Activated CD8-positive, alpha-beta memory T cell treated with anti-CD3 and anti-CD28 coated beads, Interleukin-2, amount 50 U/mL, for 1 hour (primary cell): Measurements from ENCODE around the gene KCNMB3.
"Not testable (repeated sequence)": the region's sequence is repeated elsewhere in the genome, so short reads cannot be mapped to it uniquely, and the experiment has no call there.

Experiments used
- DNase-seq: peaks from one replicate; pipeline ENCODE4 v3.0.0-alpha.2; 2020; ENCODE audit errors: extremely low read depth

Gene KCNMB3

GRCh38 chr3:179250803-179251476 is at the start of gene KCNMB3:
KCNMB3 (minus strand) TSS chr3:179251114; CDS start chr3:179250990, 124 bp downstream.
- DNase-seq: no peak

- no peak for DNase-seq
These were observed 49.2 kb upstream of the KCNMB3 start for GRCh38 chr3:179299999-179300613.

DNA sequence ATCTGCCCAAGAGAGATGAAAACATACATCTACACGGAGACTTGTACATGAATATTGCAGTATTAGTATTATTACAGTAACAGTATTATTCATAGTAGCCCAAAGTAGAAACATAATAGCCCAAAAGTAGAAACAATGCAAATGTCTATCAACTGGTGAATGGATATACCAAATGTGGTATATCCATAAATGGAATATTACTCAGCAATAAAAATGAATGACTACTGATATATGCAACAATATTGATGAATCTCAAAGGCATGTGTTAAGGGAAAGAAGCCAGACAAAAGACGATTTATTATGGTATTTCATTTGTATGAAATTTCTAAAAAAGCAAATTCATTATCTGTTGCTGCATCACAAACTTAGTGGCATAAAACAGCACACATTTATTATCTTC is 48.4 kb upstream of the KCNMB3 start:
- no peak for DNase-seq

DNA sequence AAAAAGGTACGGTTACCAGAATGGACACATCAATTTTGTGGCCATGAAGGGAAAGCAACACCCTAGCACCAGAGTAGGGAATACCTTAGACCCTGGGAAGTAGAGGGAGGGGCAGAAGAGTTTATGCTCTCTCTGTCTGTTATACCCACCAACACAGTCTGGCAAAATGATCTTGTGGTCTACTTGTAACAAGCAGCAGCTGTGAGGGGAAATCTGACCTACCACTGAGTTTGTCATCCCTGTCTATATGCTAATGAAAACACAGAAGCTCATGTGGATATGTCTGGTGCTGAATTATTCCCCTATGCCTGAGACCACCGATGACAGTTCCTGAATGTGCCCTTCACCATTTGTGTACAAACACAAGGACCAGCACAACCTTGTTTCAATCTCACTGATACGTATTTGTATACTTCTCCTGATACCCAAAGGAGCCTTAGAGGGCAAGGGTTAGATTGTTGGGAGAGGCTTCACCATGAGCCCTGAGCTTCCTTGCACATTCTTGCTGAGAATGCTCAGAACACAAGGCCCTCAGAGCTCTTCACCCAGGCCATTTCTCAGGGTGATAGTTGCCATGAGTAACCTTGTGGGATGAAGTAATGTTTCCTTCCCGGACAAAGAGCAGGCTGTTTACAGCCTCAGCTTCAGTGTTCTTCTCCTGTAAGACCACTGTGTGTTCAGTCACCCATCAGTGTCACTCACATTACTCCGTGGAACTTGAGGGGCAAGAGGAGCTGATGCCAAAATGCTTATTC is 47.2 kb upstream of the KCNMB3 start:
- no peak for DNase-seq

GRCh38 chr3:179292450-179292849 is 41.5 kb upstream of the KCNMB3 start:
- no peak for DNase-seq

- DNase-seq: no peak
These were observed 38.4 kb upstream of the KCNMB3 start for GRCh38 chr3:179289295-179289694.

DNA sequence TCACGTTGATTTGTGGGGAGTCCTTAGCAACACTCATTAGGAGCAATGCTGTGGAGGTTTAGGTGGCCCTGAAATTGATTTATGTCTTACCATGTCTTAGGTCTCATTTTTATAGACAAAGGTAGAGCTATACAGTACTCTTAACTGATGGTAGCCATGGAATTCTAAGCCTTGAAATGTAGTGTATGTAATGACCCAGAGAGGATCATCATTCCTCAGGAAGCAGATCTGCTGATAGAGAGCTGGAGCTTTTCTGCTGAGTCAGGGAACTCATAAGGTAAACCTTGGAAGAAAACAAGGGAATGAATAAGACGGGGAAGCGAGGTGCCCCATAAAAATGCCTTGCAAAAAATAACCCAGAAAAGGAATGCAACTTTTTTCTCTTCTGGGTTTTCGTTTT is 37.9 kb upstream of the KCNMB3 start:
- no peak for DNase-seq

DNA sequence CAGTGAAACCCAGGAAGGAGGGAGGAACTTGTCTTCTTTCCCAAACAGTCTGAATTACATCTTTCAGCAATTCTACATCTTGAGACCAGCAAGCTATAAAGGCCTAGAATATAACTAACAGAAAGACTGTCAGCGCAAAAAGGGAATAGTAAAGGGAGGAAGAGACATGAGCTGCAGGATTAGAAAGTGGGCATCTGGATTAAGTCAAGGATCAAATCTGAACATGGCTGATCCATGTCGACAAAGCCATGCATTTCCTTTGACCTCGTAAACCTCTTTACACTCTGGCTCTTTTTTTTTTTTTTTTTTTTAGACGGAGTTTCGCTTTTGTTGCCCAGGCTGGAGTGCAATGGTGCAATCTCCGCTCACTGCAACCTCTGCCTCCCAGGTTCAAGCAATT is 35.4 kb upstream of the KCNMB3 start:
- no peak for DNase-seq

DNA sequence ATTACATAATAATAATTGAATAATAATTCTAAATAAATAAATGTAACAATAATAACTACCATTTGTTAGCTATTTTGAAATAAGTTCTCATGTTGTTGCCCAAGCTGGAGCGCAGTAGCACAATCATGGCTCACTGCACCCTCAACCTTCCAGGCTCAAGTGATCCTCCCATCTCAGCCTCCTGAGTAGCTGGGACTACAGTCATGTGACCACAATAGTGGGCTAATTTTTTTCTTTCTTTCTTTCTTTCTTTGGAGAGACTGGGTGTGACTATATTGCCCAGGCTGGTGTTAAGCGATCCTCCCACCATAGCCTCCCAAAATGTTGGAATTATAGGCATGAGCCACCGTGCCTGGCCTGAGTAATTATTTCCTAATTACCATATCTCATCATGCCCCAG is 30.9 kb upstream of the KCNMB3 start:
- no peak for DNase-seq

- no peak for DNase-seq
These were observed 28.9 kb upstream of the KCNMB3 start for GRCh38 chr3:179279837-179280236.

GRCh38 chr3:179278932-179279693 is 28.2 kb upstream of the KCNMB3 start:
- DNase-seq: no peak

- DNase-seq: no peak
These were observed 27.2 kb upstream of the KCNMB3 start for GRCh38 chr3:179278151-179278550.

DNA sequence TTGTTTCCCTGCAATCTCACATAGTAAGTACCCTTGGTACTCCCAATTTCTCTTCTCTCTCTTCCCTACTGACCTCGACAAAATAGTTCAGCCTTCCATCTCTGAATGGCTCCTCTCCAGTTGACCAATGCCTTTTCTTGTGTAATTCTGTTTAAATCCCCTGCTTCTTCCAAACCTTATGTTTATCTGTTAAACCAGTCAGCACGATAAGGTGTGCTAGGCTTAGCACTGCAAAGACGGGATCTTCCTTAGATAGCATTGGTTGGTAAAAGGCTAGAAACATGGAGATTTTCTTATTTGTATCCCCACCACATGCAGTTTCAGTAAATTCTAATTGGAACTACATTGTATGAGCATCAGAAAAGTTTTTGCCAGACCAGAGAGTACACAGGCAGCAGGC is 25.8 kb upstream of the KCNMB3 start:
- no peak for DNase-seq

- no peak for DNase-seq
These were observed 25.1 kb upstream of the KCNMB3 start for GRCh38 chr3:179276001-179276400.

- DNase-seq: not testable (repeated sequence)
These were observed 23.5 kb upstream of the KCNMB3 start for GRCh38 chr3:179274434-179274833.

- no peak for DNase-seq
These were observed 21.5 kb upstream of the KCNMB3 start for GRCh38 chr3:179272385-179272784.

- DNase-seq: no peak
These were observed 18.3 kb upstream of the KCNMB3 start for GRCh38 chr3:179269152-179269707.

DNA sequence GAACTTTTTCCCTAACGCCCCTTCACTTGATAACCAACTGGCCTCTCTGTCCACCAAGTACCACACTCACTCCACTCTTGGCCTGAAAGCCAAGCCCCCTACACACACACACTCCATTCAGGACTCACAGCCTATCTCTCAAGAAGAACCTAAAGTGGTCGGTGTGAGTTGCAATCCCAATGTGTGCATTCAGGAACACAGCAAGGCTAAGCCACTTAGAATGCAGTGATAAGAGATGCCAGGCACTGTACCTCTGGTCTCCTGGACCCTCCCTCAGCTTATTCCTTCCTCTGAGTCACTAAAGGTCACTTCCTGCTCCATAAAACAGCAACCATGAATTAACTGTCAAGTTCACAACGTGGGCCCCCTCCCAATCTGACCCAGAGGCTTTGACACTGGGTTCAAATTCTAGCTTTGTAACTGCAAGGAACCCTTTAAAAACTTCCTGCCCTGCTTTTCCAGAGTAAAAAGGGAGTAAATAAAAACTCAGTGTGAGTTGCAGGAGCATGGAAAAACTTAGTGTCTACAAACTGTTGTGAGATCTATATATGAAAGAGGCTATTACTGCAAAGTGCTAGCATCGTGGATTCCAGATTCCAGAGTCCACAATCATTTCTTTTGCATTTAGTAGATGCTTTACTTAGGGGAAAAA is 17.6 kb upstream of the KCNMB3 start:
- DNase-seq: no peak

DNA sequence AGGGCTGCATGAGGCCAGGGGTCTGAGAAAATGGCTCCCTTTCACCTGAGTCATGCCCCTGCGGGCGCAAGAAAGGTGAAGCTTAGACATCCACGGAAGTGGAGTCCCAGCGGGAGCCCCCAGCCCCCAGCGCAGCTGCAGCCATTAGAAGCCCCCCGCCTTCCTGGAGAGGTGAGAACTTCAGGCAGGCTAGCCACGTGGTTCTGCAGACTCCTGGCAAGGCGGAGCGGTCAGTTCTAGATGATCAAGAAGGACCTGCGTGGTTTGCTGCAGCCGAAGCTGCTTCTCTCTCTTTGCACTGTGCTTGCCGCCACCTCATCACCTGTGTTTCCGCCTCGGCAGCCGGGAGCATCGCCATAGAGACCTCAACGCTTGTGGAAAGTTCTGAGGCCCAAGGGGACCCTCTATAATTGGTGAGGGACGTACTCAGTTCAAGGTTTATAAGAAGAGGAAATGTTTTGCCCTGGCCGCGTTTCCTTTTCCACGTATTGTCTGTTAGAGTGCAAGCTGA is 15.8 kb upstream of the KCNMB3 start:
- no peak for DNase-seq

GRCh38 chr3:179265875-179266274 is 15.0 kb upstream of the KCNMB3 start:
- DNase-seq: no peak

DNA sequence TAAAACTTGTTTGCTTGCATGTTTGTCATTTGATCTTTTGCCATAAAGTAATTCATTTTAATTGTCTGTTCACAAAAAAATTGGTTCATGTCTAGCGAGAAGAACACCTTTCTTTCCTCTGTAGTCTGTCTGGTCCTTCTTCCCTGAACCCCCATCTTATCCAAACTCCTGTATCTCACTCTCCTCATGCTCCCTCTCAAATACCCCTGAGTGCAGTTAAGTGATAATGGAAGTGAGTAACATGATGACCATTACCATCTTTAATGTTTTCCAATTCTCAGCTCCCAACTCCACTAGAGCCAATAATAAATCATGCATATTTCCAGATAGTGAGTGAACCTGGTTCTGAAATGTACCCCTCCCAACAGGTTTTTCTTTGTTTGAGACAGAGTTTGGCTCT is 14.2 kb upstream of the KCNMB3 start:
- no peak for DNase-seq
